Stimulated activated CD4-positive, alpha-beta T cell treated with anti-CD3 and anti-CD28 coated beads, Interleukin-4, amount 100 ng/mL, for 24 hours (primary cell): ENCODE measurements around the gene DNAL1.
"Not testable (repeated sequence)": the region's sequence is repeated elsewhere in the genome, so short reads cannot be mapped to it uniquely, and the experiment has no call there.

ENCODE experiments used
- DNase-seq: peaks from one replicate; pipeline ENCODE4 v3.0.0-alpha.2; 2020

DNAL1 gene, protein sequence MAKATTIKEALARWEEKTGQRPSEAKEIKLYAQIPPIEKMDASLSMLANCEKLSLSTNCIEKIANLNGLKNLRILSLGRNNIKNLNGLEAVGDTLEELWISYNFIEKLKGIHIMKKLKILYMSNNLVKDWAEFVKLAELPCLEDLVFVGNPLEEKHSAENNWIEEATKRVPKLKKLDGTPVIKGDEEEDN

DNA sequence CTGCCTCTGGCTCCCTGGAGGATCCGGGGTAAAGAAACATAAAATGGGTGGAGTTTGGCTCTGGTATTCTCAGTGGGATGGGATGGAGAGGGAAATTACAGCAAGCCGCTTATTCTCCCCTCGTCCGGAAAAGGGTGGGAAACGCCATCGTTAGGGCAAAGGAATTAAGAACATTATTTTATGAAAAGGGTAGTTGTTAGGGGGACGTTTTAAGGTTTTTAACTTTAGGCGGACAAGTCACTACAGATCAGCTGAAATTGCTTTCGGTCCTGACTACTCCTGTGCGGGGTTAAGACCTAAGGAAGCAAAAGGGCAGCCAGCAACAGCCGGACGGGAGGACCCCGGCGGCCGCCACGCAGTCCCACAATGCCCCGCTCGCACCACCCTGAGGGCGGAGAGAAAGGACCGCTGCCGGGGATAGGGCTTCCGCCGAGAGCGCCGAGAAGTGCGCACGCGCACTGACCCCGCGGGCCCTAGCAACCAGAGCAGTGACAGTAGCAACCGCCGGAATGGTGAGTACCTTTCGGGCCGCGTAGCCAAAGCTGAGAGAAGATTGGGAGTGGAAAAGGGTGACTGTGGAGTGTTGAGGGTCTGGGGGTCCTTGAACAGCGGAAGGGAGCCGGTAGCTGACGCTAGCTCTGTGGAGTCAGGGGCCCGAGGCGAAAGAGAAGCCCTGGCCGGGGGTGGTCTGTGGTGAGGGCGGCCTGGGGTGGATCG is at the start of gene DNAL1:
Gene DNAL1 (plus strand): TSS at position 456 of the 717 bp plus-strand sequence. CDS start 54 bp downstream, at position 510.
- DNase-seq = peak; percentile 92

DNA sequence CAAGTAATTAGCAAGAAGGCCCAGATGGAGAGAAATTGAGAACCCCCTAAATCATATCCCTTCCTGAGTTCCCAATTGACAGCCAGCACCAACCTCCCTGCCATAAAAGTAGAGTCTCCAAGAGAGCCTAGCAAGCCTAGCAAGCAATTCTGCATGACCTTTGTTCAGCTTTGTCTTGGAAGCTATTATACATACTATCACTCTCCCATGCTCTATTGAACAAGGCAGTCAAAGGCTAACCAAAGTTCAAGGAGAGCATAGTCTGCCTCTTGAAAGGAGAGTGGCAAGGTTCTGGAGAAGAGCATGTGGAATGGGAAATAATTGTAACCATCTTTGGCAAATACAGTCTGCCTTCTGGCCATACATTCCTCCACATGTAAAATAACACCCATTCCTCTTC is 45.3 kb upstream of the DNAL1 start:
- no peak for DNase-seq

DNA sequence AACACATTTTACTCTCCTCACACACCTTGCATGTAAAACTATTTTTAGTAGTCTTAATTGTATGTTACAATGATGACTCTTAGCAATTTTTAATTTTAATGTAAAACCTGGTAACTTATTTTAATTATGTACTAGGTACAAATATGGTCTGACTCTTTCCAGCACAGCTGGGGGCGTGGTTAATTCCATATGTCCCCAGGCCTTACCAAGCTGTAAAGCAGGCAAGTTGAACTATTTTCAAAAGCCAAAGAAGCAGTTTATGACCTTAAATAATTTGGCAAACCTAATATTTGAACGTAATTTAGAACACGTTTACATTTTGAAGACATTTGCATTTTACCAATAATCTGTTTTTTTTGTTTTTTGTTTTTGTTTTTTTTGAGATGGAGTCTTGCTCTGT is 41.8 kb upstream of the DNAL1 start:
- no peak for DNase-seq

DNA sequence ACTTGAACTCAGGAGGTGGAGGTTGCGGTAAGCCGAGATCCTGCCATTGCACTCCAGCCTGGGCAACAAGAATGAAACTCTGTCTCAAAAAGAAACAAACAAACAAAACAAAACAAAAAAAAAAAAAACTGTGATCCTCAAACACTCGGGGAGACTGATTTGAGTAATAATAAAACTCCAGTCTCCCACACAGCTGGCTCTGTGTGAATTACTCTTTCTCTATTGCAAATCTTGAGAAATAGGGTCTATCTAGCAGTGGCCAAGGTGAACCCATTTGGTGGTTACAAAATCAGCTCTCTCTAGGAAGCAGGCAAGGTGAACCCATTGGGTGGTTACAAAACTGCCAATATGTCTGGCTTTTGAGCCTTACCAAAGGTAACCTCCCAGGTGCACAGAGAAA is 38.5 kb upstream of the DNAL1 start:
- DNase-seq = no peak

DNA sequence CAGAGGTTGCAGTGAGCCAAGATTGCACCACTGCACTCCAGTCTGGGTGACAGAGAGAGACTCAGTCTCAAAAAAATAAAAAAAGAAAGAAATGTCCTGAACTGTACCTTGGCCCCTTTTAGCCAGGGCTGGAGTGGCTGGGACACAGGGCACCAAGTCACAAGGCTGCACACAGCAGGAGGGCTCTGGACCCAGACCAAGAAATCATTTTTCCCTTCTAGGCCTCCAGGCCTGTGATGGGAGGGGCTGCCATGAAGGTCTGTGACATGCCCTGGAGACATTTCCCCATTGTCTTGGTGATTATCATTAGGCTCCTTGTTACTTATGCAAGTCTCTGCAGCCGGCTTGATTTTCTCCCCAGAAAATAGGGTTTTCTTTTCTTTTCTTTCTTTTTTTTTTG is 37.5 kb upstream of the DNAL1 start:
- no peak for DNase-seq

DNA sequence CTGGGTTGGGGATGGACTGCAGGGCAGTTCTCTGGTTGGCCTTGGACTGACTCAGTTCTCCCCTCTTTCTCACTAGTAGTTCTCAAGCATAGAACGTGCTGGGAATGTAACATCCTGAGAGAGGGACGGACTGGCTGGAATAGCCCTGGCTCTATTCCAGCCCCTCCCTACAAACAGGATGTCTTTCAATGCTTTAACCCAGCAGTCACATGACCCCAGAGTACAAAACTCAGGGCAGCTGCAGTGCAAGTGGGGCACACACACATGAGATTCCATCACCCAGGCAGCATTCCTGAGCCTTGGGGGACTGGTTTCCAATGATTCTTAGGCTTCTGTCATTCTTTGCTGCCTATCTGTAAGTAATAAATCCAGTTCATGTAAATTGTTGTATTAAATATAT is 34.1 kb upstream of the DNAL1 start:
- DNase-seq = no peak

DNA sequence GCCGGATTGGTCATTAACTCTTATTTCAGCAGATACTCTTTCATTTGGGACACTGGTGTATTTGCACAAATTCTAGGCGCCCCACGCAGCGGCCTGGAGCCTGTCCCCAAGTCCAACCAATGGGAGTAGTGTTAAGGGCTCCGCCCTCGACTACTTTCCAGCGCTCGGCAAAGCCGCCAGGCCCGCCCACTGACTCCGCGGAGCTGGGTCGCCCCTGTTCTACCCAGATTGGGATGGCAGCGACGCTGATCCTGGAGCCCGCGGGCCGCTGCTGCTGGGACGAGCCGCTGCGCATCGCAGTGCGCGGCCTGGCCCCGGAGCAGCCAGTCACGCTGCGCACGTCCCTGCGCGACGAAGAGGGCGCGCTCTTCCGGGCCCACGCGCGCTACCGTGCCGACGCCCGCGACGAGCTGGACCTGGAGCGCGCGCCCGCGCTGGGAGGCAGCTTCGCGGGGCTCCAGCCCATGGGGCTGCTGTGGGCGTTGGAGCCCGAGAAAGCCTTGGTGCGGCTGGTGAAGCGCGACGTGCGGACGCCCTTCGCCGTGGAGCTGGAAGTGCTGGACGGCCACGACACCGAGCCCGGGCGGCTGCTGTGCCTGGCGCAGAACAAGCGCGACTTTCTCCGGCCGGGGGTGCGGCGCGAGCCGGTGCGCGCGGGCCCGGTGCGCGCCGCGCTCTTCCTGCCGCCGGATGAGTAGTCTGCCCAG is 32.3 kb upstream of the DNAL1 start, which contains the start of gene ACOT6:
Gene ACOT6 (plus strand): TSS at position 179 of the 707 bp plus-strand sequence. CDS start 55 bp downstream, at position 234.
- DNase-seq = peak; percentile 67

DNA sequence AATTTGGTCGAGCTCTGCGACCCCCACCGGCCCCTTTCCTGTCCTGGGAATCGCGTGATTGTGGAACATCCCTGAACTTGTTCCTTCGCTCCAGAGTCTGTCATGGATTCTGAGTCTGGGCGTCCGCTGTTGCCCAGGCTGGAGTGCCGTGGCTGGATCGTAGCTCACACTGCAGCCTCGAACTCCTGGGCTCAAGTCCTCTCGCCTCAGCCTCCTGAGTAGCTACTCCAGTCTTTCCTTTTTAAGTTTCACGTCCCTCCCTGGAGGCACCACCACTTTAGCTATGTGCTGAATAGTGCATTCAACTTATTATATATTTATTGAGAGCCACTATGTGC is 31.8 kb upstream of the DNAL1 start:
- DNase-seq = no peak

DNA sequence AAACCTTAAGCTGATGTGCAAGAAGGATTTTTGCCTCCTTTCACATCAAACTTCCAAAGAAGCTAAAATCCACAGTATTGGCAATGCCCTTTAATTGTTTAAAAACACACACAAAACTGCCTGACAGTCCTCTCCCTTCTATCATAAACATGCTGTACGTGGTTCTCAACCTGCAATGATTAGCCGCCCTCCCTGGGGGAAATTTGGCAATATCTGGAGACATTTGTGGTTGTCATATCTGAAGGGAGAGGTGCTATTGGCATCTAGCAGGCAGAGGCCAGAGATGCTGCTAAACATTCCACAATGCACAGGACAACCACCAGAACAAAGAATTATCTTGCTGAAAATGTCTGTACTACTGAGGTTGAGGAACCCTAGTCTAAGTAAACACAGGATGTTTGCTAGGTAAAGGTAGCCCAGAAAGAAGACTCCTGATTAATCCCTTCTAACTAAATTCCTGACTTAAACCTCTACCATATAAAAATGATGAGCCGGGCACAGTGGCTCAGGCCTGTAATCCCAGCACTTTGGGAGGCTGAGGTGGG is 31.3 kb upstream of the DNAL1 start:
- no peak for DNase-seq

DNA sequence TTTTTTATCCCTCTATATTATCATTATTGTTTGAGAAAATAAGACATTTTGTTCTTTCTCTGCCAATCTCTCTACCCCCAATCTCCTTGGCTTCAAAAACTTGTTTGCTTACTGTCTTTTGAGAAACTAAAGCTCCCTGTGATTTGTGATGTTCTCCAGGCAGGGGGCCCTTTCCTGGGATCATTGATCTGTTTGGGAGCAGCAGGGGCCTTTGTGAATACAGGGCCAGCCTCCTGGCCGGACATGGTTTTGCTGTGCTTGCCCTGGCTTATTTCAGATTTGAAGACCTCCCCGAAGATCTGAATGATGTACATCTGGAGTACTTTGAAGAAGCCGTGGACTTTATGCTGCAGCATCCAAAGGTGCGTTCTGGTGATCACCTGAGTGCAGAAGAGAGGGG is 28.0 kb upstream of the DNAL1 start:
- DNase-seq = no peak

DNA sequence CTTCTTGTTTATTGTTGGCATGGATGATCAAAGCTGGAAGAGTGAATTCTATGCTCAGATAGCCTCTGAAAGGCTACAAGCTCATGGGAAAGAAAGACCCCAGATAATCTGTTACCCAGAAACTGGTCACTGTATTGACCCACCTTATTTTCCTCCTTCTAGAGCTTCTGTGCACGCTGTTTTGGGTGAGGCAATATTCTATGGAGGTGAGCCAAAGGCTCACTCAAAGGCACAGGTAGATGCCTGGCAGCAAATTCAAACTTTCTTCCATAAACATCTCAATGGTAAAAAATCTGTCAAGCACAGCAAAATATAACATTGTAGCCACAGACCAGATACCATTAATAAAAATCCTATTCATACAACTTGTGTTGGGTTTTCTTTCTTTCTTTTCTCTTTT is 25.3 kb upstream of the DNAL1 start:
- DNase-seq = no peak

DNA sequence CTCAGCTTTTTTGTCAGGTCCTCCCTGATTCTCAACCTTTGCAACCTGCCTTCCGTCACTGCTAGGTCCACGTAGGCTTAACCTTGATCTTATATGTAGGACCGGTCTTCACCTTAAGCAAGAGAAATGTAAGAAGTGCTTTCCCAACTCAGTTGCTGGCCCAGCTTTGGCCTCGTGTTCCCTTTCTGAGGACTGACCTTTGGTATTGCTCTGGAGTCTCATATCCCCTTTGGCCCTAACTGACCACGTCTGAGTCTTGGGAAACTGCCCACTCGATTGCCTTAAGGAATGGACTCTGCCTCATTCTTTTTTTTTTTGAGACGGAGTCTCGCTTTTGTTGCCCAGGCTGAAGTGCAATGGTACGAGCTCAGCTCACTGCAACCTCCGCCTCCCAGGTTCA is 24.5 kb upstream of the DNAL1 start:
- DNase-seq = no peak

DNA sequence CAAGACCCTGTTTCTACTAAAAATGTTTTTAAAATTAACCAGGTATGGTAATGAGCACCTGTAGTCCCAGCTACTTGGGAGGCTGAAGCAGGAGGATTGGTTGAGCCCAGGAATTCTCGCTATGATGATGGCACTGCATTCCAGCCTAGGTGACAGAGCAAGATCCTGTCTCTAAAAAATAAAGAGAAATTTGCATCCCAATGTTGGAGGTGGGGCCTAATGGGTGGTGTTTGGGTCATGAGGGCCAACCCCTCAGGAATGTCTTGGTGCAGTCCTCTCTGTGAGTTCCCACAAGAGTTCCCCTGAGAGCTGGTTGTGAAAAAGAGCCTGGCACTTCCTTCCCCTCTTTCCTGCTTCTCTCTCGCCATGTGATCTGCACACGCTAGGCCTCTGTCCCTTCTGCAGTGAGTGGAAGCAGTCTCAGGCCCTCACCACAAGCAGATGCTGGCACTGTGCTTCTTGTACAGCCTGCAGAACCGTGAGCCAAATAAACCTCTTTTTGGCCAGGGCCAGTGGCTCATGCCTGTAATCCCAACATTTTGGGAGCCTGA is 21.2 kb upstream of the DNAL1 start:
- DNase-seq = no peak

DNA sequence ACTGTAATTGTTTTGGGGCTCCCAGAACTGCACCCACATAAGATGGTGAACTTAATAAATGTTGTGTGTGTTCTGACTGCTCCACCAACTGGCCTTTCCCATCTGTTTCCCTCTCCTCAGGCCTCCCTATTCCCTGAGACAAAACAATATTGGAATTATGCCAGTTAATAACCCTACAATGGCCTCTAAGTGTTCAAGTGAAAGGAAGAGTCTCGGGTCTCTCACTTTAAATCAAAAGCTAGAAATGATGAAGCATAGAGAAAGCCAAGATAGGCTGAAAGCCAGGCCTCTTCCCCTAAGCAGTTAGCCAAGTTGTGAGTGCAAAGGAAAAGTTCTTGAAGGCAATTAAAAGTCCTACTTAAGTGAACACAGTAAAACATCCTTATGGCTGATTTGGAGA is 19.1 kb upstream of the DNAL1 start:
- no peak for DNase-seq

DNA sequence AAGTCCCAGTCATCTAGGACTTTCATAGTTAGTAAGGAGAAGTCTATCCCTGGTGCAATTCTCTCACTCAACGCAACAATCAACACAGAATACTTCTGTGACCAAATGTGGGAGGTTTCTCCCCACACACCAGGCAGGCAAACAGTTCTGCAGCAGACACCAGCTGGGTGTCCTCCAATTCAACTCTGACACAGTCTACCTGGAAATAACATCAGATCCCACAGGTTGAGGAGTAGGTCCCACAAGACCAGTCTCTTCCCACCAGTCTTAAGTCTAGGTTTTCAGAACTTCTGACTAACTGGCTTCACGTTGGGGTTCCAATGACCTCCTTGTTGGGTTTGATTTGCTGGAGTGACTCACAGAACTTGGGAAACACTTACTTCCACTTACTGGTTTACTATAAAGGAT is 17.6 kb upstream of the DNAL1 start:
- DNase-seq = no peak

DNA sequence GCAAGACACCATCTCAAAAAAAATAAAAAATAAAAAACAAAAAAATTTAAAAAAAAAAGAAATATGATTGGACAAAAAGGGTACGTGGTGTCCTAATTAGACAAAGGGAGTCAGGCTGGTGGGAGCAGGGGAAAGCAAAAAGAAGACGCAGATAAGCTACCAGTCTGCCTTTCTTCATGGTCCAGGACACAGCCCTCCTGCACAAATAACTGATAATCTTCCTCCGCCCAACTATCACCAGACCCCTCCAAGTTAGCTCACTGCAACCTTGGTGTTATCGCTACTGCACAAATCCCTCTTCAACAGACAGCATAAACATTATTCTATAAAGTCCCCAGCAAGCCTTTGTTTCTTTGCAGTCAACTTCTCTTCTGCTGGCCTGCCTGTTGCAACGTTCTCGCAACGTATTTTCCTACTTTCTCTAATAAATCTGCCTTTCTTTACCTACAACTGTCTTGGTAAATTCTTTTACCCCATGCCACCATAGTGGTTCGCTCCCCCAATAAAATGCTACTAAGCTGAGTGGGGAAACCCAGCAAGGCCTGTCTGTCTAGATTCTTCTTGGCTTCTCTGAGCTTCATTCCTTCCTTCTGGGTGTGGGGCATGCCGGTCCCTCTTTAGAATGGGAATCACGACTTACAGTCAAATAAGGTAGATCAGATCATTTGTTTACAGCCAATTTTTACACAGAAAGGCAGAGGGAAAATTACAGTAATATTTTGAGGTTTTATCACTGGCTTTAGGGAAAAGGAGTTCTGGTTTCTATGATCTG is 14.6 kb upstream of the DNAL1 start:
- no peak for DNase-seq

DNA sequence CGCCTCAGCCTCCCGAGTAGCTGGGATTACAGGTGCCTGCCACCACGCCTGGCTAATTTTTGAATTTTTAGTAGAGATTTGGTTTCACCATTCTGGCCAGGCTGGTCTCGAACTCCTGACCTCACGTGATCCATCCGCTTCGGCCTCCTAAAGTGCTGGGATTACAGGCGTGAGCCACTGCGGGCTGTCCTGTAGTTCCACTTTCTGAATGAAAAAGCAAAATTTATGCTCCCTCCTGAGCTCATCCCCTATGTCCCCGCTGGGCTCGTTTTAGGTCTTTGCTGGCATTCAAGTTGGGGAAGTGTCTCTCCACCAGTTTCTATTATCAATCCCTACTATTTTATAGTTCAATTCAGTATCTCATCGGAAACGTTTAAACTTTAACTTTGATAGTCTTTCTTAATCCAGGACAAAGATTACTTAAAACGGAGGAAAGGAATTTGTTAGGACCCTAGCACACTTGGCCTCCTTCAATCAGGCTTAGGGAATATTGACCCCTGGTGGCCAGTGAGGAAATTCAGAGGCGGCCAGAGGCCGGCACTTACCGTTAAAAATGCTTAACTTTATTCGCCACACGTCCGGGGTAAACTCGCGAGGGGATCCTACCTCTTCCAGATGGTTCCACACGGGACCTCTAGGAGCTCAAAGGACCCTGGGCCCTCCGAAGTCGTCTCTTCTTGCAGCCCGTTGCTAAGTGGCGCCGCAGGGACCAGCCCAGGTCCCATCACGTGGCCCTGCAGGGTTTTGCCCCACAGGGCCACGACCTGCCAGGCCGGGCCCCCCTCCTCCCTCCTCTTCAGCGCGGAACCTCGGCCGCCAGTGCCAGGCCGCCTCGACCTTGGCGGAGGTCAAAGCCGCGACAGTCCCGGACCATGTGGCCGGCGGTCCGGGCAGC is 11.4 kb upstream of the DNAL1 start:
- peak; percentile 71 for DNase-seq

DNA sequence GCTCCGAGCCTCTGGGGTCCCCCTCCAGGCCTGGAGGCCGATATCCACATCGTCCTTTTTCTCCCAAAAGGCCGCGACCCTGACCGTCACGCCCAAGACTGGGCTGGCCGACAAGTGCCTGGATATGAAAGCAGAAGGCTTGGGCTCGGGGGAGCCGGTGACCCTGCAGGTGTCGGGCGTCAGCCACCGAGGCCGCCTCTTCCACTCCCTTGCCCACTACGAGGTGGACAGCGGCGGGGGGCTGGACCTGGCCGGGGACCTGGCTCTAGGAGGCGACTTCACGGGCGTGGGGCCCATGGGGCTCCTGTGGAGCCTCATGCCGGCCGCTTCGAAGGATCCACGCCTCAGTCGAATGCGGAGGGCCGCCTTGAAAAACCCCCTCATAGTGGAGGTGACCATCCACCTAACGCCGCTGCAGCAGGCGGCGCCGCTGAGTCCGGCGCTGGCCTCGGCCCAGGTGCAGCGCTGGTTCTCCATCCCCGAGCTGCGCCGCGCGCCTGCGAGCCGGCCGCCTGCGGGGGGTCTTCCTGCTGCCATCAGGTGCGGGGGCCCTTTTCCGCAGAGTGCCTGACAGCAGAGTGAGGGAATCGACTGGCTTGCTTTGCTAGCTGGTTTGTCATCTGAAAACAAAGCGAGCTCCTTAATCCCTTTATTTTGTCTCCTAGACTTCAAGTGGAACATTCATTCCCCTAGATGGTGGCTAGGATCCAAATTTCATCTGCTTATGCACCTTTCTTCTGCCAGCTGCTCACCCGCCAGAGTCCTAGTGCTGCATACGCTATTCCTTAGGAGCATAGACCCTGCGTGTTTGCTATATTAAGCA is 10.6 kb upstream of the DNAL1 start:
- DNase-seq = no peak

DNA sequence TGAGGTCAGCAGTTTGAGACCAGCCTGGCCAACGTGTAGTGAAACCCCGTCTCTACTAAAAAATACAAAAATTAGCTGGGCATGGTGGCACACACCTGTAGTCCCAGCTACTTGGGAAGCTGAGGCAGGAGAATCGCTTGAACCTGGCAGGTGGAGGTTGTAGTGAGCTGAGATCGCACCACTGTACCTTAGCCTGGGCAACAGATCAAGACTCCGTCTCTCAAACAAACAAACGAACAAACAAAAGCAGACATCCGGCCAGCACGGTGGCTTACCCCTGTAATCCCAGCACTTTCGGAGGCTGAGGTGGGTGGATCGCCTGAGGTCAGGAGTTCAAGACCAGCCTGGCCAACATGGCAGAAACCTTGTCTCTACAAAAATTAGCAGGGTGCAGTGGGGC is 8.4 kb upstream of the DNAL1 start:
- DNase-seq = not testable (repeated sequence)

DNA sequence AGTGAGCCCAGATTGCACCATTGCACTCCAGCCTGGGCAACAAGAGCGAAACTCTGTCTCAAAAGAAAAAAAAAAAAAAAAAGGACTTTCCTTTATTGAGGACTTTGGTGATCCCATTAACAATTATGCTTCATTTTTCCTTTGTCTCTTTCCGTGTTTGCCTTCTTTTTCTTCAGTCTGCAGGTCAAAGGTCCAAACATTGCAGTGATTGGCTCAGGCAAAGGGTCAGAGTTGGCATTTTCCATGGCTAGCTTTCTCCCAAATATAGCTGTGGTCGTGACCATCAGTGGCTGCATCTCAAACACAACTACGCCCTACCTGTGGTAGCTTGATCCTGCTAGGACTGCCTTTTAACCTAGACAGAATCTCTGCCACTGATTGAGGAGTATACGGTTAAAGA is 7.0 kb upstream of the DNAL1 start:
- DNase-seq = no peak
